ENCODE results near the gene EFNA5.

The EFNA5 gene

DNA sequence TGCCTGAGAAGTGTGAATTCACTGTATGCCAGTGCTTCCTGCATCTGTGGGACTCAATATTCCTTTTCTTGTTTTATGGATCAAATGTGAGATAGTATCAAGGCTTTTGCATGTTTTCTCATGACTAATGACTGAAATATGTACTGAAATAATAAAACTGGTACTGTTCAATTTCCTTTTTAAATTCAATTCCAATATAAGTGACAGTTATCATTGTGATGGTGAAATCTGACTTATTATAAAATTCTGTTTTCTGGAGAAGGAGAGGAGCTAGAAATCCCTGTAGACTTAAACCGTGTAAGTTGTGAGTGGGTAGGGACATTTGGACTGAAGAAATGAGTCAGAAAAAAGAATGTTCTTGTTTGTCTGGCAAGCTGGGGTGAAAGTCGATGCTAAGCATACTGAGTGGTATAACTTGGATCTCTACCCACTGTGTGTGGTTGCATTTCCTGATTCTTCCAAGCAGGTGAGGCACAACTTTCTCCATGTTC is 245.2 kb downstream of the EFNA5 start:
- DNase-seq (ENCODE audit: low spot score) = no peak

DNA sequence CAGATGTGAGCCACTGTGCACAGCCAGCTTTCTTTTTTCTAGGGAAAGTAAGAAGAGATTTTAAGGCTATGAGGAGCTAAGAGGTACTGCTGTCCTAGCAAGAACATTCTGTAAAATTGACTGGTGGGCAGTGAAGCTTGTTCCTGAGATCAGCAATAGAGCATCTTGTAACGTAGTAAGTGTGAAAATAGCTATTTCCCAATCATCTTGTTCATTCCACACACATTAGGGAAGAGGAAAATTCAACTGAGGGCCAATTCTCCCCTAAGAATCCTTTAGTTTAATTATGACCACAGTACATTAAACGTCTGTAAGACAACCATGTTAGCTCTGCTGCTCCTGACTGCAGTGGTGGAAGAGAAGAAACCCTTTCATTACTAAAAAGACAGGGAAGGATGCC is 246.2 kb downstream of the EFNA5 start:
- no peak for DNase-seq (ENCODE audit: low spot score)

DNA sequence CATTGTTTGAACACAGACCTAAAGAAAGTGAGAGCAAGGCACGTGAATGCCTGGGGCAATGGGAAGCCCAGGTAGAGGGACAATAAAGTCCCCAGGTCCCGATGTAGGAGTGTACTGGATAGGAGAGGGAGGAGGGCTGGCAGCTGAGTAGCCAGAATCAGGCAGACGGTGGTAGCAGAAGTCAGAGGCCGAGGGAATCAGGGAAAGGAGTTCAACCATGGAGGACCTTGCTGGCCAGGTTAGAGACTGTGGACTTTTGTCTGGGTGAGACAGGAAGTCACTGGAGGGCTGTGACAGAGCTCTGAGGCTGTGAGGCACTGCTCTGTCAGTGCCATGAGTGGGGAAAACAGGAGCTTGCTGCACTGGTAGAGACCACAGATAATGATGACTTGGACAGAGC is 248.2 kb downstream of the EFNA5 start:
- DNase-seq (ENCODE audit: low spot score) = no peak

DNA sequence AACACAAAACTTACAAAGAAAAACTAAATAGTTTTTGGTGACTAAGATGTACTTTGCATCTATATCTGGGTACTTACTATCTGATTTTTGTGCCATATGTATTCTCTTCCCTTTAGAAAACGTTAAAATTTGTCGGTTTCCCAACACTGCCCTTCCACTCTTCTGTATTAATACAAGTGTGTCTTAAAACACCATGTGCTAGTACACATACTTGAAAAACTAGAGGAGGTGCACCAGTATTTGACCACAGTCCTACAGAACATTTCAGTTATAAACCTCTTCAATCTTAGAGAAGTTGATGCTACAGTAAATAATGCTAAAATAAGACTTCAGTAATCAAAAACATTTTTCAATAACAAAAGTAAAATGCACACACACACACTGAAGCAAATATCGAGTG is 251.2 kb downstream of the EFNA5 start:
- no peak for DNase-seq (ENCODE audit: low spot score)

DNA sequence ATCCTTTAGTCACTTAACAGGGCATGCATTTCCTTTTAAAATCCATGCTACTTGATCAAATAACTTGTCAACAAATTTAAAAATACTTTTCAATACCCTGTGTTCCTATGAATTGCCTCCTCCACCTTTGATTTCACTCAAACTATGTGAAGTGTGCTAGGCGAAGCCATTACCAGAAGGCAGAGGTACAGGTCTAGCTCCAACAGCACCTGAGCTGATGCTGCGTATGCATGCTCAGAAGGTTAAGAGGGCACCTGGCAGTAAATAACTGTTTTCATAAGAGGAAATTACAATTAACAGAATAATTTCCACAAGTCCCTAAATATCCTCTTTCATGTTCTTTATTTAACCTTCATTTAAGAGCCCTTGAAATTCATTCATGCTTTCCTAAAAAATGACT is 251.8 kb downstream of the EFNA5 start:
- no peak for DNase-seq (ENCODE audit: low spot score)

DNA sequence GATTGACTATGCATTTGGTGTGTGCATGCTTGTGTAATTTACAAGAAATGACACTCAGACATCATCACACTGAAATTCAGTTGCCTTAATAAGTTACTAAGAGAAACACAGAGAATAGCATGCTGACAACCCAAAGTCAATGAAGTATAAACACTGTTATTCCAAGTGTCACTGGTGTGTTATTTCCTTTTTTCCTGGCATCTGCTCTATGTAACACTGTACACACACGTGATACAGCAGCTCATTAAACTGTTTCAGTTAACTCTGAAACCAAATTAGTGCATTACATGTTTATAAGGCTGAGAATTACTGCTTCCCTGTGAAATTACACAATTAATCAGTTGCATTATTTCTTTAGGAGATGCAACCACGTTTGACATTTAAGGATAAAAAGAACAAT is 252.7 kb downstream of the EFNA5 start:
- DNase-seq (ENCODE audit: low spot score) = no peak

DNA sequence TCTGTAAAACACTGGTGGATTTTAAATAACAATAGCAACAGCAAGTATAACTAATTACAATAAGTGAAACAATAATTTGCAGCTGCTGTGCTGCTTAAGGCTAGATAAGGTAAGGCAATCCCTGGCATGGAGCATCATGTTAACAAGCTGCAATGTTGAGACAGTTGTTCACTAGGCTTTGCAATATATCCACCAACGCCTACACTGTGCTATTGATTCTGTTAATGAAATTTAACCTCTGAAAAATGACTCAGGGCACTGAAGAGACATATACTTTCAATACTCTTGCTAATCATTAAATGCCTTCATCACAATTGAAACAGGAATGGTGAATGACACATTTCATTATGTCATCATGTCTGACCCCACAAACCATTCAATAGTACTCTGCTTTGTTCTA is 255.0 kb downstream of the EFNA5 start:
- no peak for DNase-seq (ENCODE audit: low spot score)

DNA sequence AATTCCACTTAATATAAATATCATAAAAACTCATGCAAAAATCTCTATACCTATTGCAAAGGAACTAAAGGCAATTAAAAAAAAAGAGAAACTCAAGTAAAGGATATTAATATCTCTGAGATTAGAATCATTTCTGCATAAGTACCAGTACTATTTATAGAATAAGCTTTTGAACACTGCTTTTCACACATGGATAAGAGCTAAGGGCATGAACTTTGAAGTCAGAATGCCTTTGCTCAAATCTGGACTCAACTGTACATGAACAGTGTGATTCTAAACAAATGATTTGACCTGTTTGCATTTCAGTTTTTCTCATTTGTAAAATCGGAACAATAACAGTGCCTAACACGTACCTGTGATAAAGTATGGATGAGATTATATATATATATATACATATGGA is 255.9 kb downstream of the EFNA5 start:
- no peak for DNase-seq (ENCODE audit: low spot score)

DNA sequence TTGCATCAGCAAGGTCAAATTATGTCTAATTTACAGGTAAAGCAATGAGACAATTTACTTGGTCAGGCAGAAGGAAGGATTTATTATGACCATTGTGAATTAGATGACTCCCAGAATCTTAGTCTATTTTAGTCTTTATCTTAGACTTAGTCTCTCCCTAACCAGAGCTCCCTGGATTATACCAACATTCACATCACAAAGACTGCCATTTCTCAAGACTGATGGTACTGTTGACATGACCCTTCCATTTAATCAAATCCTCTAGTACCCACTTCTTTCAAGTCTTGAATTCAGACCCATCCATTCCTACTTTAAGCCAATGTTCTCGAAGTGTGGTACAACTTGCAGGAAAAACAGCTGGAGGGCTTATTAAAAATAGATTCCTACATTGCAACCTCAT is 257.0 kb downstream of the EFNA5 start:
- no peak for DNase-seq (ENCODE audit: low spot score)

DNA sequence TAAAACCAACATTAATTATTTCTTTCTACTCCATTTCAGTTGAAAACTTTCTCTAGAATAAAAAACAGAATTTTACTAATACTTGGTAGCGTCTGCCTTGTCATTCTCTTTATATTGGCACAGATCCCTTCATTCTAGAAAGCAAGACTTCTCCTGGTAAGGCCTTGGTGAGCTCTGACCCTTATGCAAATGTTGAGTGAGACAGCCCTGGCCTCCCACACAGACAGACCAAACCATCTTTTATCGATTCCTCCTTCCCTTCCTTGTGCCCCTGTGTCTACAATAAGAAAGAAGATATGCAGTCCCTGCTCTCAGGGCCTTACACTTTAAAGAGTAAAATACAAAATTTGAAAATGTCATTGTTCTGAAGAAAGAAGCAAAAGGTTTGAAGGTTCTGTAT is 262.2 kb downstream of the EFNA5 start:
- DNase-seq (ENCODE audit: low spot score) = no peak

DNA sequence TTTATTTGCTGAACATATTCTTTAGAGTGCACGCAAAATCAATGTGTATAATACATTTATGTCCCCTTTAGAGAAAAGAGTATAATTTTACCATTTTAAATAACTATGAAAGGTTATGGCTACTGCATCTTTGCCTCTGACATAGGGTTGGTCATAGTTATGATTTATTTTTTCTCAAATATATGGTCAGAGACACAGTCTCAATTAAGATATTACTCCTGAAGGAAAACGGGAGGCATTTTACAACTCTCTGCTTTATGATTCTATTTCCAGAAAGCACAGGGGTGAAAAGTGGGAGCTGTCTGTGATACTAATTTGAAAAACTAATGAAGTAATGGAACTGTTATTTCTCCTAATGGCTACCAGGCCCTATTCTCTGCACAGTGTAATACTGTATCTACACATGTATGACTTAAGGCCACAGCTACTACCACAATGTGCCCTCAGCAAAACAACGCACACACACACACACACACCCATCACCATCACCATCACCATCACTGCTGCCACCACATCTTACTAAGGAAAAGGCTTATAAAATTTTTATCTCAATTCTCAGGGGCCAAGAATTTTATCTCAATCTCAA is 262.9 kb downstream of the EFNA5 start:
- DNase-seq (ENCODE audit: low spot score) = no peak

DNA sequence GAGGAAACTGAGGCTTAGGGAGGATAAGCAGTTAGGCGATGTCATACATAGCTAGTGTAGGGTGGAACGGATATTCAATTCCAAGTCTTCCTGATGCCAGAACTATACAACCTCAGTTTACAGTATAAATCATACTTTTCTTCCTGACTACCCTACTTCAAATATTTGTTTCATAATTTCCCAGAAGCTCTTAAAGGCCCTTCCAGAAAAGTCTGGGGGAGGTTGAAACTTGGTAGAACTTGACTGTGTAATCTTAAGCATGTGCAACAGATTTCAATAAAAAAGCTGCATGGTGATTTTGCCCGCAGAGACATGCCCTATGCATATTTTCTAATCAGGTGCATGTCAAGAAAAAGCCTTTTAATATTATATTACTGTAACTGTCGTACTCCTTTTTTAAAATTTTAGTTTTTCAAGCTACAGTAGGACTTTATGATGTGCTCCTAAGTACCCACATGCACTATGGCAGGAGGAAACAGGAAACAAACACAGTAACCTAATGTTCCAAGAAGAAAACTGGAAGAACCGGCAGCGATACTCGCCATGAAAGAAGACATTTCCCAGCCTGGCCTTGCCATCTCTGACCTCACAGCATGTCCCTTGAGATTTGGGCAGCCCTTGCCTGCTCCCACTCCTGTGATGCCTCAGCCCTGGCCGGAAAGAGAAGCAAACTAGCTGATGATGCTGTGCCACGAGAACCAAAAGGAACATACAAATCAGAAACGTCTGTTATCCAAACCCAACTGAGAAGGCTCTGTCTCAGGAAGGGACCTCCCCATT is 266.0 kb downstream of the EFNA5 start:
- no peak for DNase-seq (ENCODE audit: low spot score)

DNA sequence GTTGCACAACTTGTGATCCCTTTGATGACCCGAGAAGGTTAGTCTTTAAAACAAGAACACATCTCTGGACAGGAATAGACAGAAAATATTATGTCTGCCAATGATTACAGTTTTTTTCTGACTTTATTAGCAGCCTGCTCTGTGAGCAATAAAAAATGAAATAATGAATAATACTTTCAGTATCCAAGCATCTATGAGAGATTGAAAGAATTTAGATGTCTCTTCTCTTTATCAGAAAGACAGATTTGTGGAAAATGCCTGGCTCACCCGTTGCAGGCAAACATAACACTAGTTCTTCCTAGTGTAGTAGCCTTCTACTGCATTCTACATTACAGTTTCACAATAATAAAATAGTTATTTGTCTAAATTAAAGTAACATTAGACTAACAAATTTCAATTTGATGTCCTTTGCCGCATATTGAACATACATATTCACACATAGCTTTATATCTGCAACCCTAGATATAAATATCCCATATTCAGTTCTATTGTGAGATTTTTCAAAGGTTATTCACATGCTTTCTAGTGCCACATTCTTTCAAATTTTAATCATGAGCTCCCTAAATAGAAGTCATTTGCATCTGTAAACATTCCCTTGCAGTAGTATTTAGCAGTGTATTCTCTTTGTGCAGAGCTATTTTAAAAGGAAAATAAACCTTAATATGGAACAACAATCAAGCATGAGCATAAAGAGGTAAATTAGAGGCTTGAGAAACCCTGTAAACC is 267.3 kb downstream of the EFNA5 start:
- DNase-seq (ENCODE audit: low spot score) = no peak

DNA sequence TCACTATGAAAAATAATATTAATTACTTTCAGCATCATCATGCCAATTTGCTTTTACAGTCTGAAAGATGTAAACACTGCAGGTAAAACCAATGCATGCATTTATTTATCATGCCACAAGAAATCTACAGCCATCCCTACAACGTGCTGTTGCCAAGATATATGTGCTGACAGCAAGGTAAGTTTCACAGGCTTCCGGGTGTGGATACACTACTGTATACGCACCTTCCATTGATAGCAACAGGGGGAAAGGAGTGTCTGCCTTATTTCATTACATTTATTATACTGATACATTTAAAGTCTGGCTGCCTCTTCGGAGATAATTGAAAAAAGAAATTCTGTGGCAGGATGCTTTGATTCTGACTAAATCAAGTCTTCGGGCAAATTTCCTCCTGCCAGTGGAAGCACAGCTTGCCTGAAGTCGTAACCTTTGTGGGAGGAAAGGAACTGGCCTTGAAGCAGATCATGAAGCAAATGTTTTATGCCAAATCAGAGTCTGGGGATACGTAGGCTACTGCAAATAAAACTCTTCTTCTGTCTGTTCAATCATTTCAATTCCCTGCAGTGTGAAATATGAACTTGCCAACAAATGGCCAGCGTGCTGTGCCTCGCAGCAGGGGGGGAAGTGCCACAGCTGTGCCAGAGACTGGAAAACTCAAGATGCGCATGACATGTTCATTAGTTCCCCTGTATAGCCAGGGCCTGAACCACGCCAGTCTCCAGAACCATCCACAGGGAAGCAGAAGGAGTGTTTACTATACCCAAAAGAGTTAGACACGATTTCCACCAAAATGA is 268.1 kb downstream of the EFNA5 start:
- no peak for DNase-seq (ENCODE audit: low spot score)

DNA sequence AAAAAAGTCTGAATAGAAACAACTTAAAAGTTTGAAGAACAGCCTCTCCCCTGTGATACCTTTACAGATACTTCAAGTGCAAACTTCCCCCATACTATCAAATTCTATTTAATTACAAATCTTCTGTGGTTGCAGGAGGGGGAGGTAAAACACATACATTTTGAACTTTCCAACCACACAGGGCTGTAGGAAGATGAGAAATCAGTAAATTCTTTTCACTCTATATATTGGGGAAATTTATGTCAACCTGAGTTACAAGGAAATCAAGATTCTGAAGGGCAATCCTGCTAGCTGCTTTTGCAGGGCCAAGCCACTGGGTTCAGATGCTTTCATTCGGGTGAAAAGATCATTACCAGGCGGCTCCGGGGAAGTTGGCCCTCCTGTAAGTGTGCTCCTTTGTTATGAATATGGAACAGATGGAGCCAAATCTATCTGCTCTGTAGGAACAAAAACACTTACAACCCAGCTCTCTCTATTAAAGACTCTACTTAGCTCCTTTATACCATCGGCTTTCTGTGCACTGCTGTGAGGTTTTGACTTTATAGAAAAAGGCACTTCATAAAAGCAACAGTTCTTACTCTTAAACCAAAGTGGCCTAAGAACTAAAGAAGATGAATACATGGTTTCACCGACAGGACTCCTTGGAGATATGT is 269.1 kb downstream of the EFNA5 start:
- DNase-seq (ENCODE audit: low spot score) = no peak

DNA sequence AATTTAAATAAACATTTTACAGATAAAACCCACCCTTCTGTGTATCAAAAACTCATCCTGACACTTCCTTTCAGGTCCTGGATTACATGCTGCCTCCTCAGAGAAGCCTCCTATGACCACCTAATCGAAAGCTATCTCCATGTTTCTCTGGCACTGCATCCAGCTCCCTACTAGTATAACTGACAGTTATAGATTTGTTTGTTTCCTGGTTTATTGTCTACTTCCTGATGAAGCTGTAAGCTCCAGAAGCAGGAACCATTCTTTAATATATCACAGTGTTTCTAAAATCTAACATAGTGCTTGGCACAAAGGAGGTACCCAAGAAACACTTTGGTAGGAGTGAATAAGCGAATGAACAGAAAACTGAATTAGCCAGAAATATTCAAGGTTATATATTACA is 270.4 kb downstream of the EFNA5 start:
- no peak for DNase-seq (ENCODE audit: low spot score)

DNA sequence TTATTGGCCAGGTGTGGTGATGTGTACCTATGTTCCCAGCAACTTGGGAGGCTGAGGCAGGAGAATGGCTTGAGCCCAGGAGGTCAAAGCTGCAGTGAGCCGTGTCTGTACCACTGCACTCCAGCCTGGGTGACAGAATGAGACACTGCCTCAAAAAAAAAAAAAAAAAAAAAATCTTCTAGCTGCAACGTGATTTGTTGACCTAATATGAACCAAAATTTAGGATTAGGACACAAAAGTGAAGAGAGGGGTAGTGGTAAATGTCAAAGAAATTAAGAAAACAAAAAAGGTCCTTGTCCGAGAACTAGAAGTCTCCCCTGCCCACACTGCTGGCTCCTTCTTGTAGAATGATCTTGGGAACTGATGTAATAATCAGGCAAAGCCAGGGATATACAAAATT is 272.0 kb downstream of the EFNA5 start:
- no peak for DNase-seq (ENCODE audit: low spot score)

DNA sequence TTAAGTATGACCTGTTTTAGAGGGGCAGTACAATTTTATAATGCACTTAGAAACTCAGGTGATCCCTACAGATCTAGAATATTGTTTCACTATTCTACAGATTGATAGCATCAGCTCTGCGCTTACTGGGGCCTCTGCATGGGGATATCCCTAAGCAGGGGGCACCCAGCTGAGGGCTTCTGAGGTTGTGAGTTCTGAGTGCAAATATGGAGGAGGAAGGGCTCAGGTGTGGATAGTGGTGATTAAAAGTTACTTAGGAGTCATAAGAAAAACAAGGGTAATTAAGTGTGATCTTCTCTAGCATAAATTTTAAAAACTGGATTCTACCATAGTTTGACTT is 274.4 kb downstream of the EFNA5 start:
- no peak for DNase-seq (ENCODE audit: low spot score)

DNA sequence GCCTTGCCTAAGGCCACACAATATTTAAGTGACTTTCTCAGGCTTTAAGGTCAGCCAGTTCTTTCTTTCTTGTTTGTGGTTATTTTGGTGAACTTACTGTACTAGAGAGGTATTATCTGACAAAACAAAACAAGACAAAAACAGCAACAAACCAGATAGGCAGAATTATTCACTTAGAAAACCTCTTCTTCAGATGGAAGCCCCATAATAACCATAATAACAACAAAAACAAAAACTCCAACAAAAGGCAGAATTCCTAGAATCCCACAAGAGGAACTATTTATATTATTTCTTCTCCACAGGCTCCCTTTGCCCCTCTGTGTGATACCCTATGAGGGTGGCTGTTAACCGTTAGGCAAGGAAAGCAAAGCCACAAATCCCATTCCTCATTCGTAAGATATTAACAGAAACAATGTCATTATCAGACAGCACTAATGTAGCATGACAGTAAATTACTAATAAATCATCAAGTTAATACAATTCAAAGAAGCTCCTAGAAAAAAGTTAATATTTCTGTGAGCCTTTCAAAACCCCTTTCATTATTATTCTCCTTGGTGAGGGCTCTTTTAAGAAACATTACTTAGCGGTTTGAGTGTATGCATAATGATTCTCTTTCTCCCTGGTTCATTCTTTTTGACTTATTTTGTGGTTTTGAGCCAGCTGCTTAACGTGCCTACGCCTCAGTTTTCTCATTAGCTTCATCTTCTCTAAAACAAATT is 274.9 kb downstream of the EFNA5 start:
- DNase-seq (ENCODE audit: low spot score) = no peak

DNA sequence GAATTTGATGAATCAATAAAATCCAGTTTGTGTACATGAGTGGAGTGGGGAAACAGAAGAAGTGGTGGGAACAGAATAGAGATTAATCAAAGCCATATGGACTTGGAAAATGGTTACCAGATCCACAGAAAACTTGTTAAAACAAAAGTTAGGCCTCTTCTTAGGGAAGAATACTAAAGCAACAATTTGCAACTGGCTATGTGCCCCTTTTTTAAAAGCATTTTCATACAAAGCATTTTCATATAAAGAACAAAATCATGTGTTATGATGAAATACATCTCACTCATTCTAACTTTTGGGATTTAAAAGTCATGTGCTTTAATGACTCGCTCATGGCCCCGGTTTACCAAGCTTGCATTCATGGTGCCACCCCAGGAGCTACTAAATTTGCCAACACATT is 276.9 kb downstream of the EFNA5 start:
- DNase-seq (ENCODE audit: low spot score) = no peak

DNA sequence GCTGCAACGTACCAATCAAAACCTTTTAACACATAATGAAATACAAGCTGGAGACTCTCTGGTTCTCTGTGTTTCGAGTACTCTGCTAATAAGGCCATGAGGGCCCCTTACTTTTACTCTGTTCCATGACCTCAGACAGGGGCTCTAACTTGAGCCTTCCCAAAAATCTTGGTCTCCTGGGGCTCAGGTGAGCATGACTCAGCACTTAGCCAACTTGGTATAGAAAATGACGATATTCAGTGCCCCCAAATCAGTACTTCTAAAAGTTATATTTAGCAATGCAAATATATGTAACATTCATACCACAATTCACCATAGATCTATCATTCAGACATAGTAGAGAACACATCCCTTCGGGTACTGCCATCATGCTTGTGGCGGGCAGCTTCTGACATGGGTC is 278.9 kb downstream of the EFNA5 start:
- no peak for DNase-seq (ENCODE audit: low spot score)

DNA sequence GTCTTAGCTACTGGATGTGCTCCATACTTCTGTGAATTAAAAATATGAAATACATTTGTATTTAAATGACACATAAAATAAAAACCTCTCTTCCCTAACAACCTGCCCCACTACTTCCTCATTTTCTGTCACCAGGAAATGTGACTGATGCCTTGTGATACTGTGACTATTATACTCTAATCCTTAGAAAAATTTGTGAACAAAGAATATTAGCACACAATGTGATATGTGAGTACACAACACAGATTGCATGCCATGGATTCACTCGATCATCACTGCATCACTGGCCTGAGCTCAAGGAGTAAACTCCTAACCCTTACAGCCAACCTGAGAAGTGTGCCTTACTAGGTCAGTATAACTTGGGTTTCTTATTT is 281.0 kb downstream of the EFNA5 start:
- DNase-seq (ENCODE audit: low spot score) = no peak
